ENCODE data around the gene PLP2. TPM values are rescaled to one million over a fixed set of nuclear protein-coding genes. Genes with fewer than 3 reads are reported as not detected.

PLP2 gene
- total and polyA plus RNA-seq, 2 of the 13 experiments (the other 11 are each of a cell fraction or from before 2014, with no cell fraction given) = 0.40 to 3.6 TPM

DNA sequence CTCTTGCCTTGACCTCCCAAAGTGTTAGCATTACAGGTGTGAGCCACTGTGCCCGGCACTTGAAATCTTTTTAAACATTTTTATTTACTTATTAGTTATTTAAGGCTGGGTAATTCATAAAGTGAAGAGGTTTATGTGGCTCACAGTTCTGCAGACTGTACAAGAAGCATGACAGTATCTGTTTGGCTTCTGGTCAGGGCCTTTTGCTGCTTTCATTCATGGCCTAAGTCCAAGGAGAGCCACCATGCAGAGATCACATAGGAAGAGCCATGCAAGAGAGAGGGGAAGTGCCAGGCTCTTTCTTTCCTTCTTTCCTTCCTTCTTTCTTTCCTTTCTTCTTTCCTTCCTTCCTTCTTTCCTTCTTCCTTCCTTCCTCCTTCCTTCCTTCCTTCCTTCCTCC, 37.9 kb upstream of the PLP2 start:
- intact Hi-C loops (cut with micrococcal nuclease; ENCODE audit: unreplicated experiment) (no loop called here), in situ Hi-C loops (cut with HindIII; ENCODE audit: extremely low pct_ligation_motif_present, low pct_unique_long_range_greater_than_20kb) (no loop called here)
- no TSS peak for BruUV-seq (replicated peaks)
- FAIRE-seq (no peak), DNase-seq (ENCODE audit: low spot score) (no peak), ATAC-seq (no peak)
- no peak overlapping the region for H3K9ac ChIP-seq (ENCODE audit: insufficient read depth, low read depth, low read length)
- H4K20me1 ChIP-seq (ENCODE audit: insufficient read depth, low read length) = no peaks in the 10 kb centered on the region
- H3K4me1 ChIP-seq (ENCODE audit: insufficient read depth, low read length) = peaks cover 7% of the 10 kb centered on the region
- TF ChIP-seq RNF2 (conservative IDR thresholded peaks at IDR 0.05; ENCODE audit: low read depth) (no peak), BHLHE40 (IDR thresholded peaks at IDR 0.05; ENCODE audit: low read length) (no peak), ZNF446 (CRISPR knock-in tag; IDR thresholded peaks at IDR 0.05) (no peak), FOSL1 (CRISPR knock-in tag; IDR thresholded peaks at IDR 0.05; ENCODE audit: borderline replicate concordance) (no peak)
- TF ChIP-seq, protein P1, sequence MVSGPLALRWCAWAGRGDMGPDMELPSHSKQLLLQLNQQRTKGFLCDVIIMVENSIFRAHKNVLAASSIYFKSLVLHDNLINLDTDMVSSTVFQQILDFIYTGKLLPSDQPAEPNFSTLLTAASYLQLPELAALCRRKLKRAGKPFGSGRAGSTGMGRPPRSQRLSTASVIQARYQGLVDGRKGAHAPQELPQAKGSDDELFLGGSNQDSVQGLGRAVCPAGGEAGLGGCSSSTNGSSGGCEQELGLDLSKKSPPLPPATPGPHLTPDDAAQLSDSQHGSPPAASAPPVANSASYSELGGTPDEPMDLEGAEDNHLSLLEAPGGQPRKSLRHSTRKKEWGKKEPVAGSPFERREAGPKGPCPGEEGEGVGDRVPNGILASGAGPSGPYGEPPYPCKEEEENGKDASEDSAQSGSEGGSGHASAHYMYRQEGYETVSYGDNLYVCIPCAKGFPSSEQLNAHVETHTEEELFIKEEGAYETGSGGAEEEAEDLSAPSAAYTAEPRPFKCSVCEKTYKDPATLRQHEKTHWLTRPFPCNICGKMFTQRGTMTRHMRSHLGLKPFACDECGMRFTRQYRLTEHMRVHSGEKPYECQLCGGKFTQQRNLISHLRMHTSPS (CRISPR knock-in tag; IDR thresholded peaks at IDR 0.05; ENCODE audit: low read depth) = no peak
- no peak overlapping the region for H2AFZ ChIP-seq (ENCODE audit: low read length)
- 67% methylated on average over 1 of the region's 1 CpG for WGBS (ENCODE audit: low lambda C conversion rate)
- ChIA-PET POLR2A (no interaction called here), CTCF (ENCODE audit: low intra/inter-chr PET ratio, low total read pairs) (no interaction called here)
- H3K4me2 ChIP-seq (ENCODE audit: low read depth, low read length) = no peak overlapping the region
- H3K27me3 ChIP-seq (ENCODE audit: control insufficient read depth in 1 of 2, insufficient read depth in 2 of 2, low read length in 2 of 2) = no peaks in the 10 kb centered on the region
- H3K36me3 ChIP-seq (replicated peaks in 1 of 2; ENCODE audit: control insufficient read depth in 1 of 2, insufficient read depth in 2 of 2, low read length in 2 of 2) = no peaks in the 10 kb centered on the region
- no peaks in the 10 kb centered on the region for H3K79me2 ChIP-seq (ENCODE audit: insufficient read depth, low read length)
- H3K27ac ChIP-seq (ENCODE audit: extremely low read length, insufficient read depth, low read length) = no peak overlapping the region
- H3K4me3 ChIP-seq (replicated peaks in 1 of 3; ENCODE audit: insufficient read depth in 1 of 3, low read depth in 2 of 3, low read length in 3 of 3) = no peak overlapping the region
- H3K9me3 ChIP-seq (ENCODE audit: low read length) = peaks cover under 1% of the 10 kb centered on the region; the same call in 1 of the 2 replicates

DNA sequence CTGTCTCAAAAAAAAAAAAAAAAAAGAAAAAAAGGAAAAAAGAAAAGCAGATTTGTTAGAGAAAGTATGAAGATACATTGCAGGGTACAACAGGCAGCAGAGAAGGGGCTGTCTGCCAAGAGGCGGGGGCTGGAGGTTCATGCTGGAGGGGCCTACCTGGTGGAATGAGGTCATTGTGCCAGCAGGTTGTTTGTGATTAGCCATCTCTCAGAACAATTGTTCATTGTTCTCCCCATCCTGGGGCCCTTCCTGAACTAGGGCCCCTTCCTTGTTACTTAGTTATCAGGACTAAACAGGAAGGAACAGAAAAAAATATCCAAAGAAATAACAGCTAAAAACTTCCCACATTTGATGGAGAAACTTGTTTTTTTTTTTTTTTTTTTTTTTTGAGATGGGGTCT, 34.2 kb upstream of the PLP2 start:
- no peaks in the 10 kb centered on the region for H3K79me2 ChIP-seq (ENCODE audit: insufficient read depth, low read length)
- H3K27ac ChIP-seq (ENCODE audit: extremely low read length, insufficient read depth, low read length) = peak overlapping the region; percentile 40
- H3K4me1 ChIP-seq (ENCODE audit: insufficient read depth, low read length) = peaks cover 7% of the 10 kb centered on the region
- ATAC-seq (no peak; the same call in 2 of the 3 replicates), FAIRE-seq (no peak), DNase-seq (ENCODE audit: low spot score) (peak; percentile 70)
- H3K27me3 ChIP-seq (ENCODE audit: control insufficient read depth in 1 of 2, insufficient read depth in 2 of 2, low read length in 2 of 2) = no peaks in the 10 kb centered on the region
- POLR2A ChIA-PET = interaction anchor here (0.7 kb wide), 1 partner anchor 582 kb away, joined by 3 read pairs; no protein-coding TSS in a partner anchor
- H3K4me2 ChIP-seq (ENCODE audit: low read depth, low read length) = peak overlapping the region; percentile 3; the same call in 1 of the 2 replicates
- CTCF ChIA-PET (ENCODE audit: low intra/inter-chr PET ratio, low total read pairs) = no interaction called here
- H3K36me3 ChIP-seq (replicated peaks in 1 of 2; ENCODE audit: control insufficient read depth in 1 of 2, insufficient read depth in 2 of 2, low read length in 2 of 2) = no peaks in the 10 kb centered on the region
- H2AFZ ChIP-seq (ENCODE audit: low read length) = no peak overlapping the region
- WGBS (ENCODE audit: low lambda C conversion rate) = 64% methylated on average over 1 of the region's 1 CpG
- H3K4me3 ChIP-seq (replicated peaks in 1 of 3; ENCODE audit: insufficient read depth in 1 of 3, low read depth in 2 of 3, low read length in 3 of 3) = no peak overlapping the region
- in situ Hi-C loops (cut with HindIII; ENCODE audit: extremely low pct_ligation_motif_present, low pct_unique_long_range_greater_than_20kb) = no loop called here
- H3K9me3 ChIP-seq (ENCODE audit: low read length) = peaks cover 22% of the 10 kb centered on the region
- no peaks in the 10 kb centered on the region for H4K20me1 ChIP-seq (ENCODE audit: insufficient read depth, low read length)
- 0 out of 2 replicates have a peak overlapping the region, but pooled peaks have one; percentile 8 for H3K9ac ChIP-seq (ENCODE audit: insufficient read depth, low read depth, low read length)
- no TSS peak for BruUV-seq (replicated peaks)
- intact Hi-C loops (cut with micrococcal nuclease; ENCODE audit: unreplicated experiment) = no loop called here
- TF ChIP-seq JUN (CRISPR knock-in tag; IDR thresholded peaks at IDR 0.05) (no peak), ELF3 (CRISPR knock-in tag; IDR thresholded peaks at IDR 0.05) (peak; percentile 78), SOX6 (IDR thresholded peaks at IDR 0.05) (no peak), SOX6 (CRISPR knock-in tag; IDR thresholded peaks at IDR 0.05) (peak; percentile 82), GATAD2A (CRISPR knock-in tag; IDR thresholded peaks at IDR 0.05) (peak; percentile 34; the same call in 1 of the 2 replicates)
- TF ChIP-seq, protein P2, sequence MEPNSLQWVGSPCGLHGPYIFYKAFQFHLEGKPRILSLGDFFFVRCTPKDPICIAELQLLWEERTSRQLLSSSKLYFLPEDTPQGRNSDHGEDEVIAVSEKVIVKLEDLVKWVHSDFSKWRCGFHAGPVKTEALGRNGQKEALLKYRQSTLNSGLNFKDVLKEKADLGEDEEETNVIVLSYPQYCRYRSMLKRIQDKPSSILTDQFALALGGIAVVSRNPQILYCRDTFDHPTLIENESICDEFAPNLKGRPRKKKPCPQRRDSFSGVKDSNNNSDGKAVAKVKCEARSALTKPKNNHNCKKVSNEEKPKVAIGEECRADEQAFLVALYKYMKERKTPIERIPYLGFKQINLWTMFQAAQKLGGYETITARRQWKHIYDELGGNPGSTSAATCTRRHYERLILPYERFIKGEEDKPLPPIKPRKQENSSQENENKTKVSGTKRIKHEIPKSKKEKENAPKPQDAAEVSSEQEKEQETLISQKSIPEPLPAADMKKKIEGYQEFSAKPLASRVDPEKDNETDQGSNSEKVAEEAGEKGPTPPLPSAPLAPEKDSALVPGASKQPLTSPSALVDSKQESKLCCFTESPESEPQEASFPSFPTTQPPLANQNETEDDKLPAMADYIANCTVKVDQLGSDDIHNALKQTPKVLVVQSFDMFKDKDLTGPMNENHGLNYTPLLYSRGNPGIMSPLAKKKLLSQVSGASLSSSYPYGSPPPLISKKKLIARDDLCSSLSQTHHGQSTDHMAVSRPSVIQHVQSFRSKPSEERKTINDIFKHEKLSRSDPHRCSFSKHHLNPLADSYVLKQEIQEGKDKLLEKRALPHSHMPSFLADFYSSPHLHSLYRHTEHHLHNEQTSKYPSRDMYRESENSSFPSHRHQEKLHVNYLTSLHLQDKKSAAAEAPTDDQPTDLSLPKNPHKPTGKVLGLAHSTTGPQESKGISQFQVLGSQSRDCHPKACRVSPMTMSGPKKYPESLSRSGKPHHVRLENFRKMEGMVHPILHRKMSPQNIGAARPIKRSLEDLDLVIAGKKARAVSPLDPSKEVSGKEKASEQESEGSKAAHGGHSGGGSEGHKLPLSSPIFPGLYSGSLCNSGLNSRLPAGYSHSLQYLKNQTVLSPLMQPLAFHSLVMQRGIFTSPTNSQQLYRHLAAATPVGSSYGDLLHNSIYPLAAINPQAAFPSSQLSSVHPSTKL (CRISPR knock-in tag; IDR thresholded peaks at IDR 0.05) = peak; percentile 20; the same call in 1 of the 2 replicates
- TF ChIP-seq, protein P3, sequence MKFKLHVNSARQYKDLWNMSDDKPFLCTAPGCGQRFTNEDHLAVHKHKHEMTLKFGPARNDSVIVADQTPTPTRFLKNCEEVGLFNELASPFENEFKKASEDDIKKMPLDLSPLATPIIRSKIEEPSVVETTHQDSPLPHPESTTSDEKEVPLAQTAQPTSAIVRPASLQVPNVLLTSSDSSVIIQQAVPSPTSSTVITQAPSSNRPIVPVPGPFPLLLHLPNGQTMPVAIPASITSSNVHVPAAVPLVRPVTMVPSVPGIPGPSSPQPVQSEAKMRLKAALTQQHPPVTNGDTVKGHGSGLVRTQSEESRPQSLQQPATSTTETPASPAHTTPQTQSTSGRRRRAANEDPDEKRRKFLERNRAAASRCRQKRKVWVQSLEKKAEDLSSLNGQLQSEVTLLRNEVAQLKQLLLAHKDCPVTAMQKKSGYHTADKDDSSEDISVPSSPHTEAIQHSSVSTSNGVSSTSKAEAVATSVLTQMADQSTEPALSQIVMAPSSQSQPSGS (CRISPR knock-in tag; IDR thresholded peaks at IDR 0.05) = 0 out of 2 replicates have a peak, but pooled peaks have one; percentile 17
